HG02840 (cell line): ENCODE measurements around the gene EIF4G3.
A peak's percentile ranks its signal among the peaks of the same experiment; 100 is the strongest.
"Not testable (repeated sequence)": the region's sequence is repeated elsewhere in the genome, so short reads cannot be mapped to it uniquely, and the experiment has no call there.

Source experiments
- ATAC-seq: cut with Tn5 transposase; IDR thresholded peaks from one replicate; pipeline ENCODE4 v1.9.1; 2021; ENCODE audit warnings: mild to moderate bottlenecking, moderate library complexity, moderate number of reproducible peaks; ENCODE audit not compliant: unreplicated experiment, low FRiP score

EIF4G3 gene

DNA sequence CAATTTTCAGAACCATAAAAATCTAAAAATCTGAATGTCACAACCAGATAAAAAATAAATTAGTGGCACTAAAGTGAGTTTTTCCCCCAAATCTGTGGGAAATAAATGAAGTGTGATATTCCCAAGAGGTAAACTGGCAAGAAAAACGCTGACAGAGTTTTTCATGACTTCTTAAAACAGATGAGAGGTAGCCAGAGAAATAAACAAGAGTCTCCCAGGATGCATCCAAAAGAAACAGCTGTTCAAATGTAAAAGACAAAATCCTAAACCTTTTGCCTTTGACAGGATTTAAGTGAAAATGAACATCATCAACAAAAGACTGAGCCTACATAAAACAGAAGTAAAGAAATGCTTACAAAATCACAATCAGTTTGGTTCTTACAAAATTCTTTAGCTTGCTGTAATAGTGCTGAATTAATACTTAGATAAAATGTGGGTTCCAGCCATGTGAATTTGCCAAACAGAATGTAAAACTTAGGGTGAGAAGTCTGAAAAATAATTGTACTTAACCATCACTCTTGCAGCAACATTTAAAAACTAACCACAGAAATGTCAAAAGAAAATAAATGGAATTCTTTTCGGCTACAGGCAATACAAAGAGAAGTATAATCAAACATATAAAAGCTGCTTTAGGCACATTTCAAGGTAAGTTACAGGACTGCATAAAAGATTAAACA, 133.6 kb downstream of the EIF4G3 start:
- ATAC-seq = no peak

- ATAC-seq = no peak
Observed at GRCh38 chr1:21041541-21041940, 135.2 kb downstream of the EIF4G3 start.

- ATAC-seq = no peak
Observed at GRCh38 chr1:21037091-21037490, 139.6 kb downstream of the EIF4G3 start.

GRCh38 chr1:21035794-21036193, 140.9 kb downstream of the EIF4G3 start:
- no peak for ATAC-seq

DNA sequence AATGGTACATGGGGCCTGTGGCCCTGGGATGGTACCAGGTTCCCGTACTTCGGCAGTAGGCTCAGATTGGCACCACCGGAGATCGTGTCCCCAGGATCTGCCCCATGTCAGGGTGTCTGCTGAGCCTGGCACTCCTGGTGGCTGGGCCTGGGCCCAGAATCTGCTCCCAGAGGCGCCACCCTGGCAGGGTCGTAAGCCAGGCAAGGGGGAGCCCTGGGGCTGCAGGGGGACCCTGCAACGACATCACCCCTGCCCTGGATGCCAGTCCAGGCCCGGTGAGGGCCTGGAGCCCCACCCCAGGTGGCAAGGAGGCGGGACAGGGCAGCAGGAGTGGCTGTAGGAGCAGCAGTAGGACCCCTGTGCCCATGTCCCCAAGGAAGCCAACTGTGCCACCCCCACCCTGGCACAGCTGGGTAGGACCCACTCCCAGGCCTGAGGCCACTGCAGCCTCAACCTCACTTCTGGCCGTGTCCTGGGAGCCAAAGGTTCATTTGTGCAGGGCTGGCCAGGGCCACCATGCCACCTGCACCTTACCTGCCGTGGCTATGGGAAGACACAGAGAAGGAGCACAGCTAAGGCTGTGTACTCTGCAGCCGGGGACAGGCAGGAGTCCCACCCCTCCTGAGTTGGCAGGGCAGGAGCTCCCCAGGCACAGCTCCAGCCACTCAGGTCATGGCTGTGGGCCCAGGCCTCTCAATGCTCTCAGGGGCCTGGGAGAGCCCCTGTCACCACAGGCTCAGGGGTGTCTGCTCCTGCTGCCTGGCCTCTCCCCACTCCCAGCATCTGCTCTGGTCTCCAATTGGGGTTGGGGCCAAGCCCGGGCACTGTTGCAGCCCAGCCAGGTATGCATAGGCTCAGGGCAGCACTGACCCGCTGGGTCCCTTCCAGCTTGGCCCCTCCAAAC, 141.7 kb downstream of the EIF4G3 start:
- no peak for ATAC-seq

GRCh38 chr1:21032741-21033140, 144.0 kb downstream of the EIF4G3 start:
- no peak for ATAC-seq

GRCh38 chr1:21030181-21030580, 146.5 kb downstream of the EIF4G3 start:
- ATAC-seq = no peak

GRCh38 chr1:21028520-21029145, 148.1 kb downstream of the EIF4G3 start:
- ATAC-seq = no peak

- ATAC-seq = no peak
Observed at GRCh38 chr1:21027805-21028204, 148.9 kb downstream of the EIF4G3 start.

GRCh38 chr1:21024918-21025317, 151.8 kb downstream of the EIF4G3 start:
- no peak for ATAC-seq

- ATAC-seq = not testable (repeated sequence)
Observed at GRCh38 chr1:21024136-21024896, 152.4 kb downstream of the EIF4G3 start.

- ATAC-seq = peak; percentile 83
Observed at GRCh38 chr1:21022279-21023040, 154.2 kb downstream of the EIF4G3 start.

- no peak for ATAC-seq
Observed at GRCh38 chr1:21021311-21021710, 155.4 kb downstream of the EIF4G3 start.

GRCh38 chr1:21020151-21020550, 156.5 kb downstream of the EIF4G3 start:
- ATAC-seq = no peak

DNA sequence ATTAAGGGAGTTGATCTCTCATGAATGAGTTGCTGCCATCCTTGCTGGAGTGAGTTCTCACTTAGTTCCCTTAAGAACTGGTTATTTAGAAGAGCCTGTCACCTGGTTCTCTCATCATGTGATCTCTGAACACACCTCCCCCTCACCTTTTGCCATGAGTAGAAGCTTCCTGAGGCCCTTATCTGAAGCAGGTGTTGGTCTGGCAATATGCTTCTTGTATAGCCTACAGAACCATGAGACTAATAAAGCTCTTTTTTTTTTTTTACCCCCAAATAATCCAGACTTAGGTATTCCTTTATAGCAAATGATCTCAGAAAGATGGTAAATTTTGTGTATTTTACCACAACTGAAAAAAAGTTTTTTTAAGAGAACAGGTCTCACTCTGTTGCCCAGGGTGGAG, 158.0 kb downstream of the EIF4G3 start:
- ATAC-seq = no peak

DNA sequence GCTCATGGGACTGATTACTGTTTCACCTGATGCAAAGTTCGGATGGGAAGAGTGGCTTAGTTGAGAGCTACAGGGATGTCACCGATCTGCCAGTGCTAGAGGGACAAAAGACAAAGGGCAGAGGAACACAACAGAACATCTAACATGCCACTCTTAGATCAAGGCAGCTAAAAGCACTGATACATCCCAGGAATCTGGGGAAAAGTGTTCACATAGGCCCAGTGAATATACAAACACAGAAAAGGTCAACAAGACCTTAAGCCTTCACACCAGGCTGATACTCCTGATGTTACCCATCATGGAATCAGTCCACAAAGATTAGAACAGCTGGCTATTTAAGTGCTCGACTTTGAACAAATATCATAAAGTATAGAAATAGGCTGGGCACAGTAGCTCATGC, 163.2 kb downstream of the EIF4G3 start:
- ATAC-seq = no peak

- no peak for ATAC-seq
Observed at GRCh38 chr1:21012937-21013336, 163.8 kb downstream of the EIF4G3 start.

DNA sequence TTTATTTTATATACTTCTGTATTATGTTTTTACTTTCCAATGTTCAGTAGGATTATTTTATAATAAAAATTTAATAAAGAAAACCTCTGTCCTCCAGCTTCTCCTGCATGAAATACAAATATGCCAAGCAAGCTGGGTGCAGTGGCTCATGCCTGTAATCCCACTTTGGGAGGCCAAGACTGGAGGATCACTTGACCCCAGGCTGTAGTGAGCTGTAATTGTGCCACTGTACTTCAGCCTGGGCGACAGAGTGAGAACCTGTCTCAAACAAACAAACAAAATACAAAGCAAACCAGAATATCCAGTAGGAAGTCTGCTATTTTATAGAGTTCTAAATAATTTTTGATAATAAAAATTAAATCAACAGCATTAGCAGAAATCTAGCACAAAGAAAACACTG, 168.8 kb downstream of the EIF4G3 start:
- ATAC-seq = no peak

DNA sequence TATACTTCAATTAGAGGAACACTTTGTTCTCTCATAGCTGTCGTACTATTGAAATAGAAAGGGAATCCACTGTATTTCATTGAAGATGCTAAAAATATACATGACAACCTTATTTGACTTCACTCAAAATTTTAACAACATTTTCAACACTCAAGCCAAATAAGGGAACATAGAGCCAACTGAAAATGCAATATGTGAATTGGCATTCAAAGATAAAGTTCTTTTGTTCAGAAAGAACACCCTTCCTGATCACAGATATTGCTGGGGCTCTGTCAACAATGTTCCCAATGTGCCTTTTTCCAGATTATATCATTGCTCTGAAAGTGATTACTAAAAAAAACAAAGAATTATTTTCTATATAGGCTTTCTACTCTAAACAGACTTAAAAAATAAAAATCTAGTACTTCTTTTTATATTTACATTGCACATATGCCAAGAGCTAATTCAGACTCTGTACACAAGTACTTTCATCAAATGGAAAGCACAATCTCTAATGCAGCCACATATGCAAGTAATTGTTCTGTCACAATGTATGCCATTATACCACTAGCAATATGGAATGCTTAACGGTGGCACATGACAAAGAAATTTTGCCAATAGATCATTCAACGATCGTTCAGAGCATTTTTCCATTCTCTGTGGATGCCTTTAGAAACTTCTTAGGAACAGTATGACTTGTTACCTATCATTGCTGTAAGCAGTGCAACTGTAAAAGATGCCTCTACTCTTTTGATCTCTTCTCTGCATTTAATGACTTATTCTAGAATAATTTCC, 171.0 kb downstream of the EIF4G3 start:
- no peak for ATAC-seq
